Natural killer cell (primary cell): ENCODE data around the gene DYRK1B. TPM values are rescaled to one million over a fixed set of nuclear protein-coding genes. Genes with fewer than 3 reads are reported as not detected.
"Not testable (repeated sequence)": the region's sequence is repeated elsewhere in the genome, so short reads cannot be mapped to it uniquely, and the experiment has no call there.

ENCODE experiments used
- ATAC-seq, 3 donors: fragments of 150-1000 bp in 2 of 3; fragments of 200-7000 bp in 1 of 3; cut with Tn5 transposase; 1 replicate in 1 of 3; 2 replicates in 2 of 3; pipeline ENCODE4 v1.10.0; 2021; ENCODE audit warnings: mild to moderate bottlenecking in 2 of 3, moderate library complexity in 2 of 3
- DNase-seq, 2 donors: peaks; one replicate each; pipeline versions ENCODE4 v3.0.0 to v3.0.0-alpha.2; 2013 to 2021; ENCODE audit warnings: mixed read lengths in 1 of 2
- H3K27ac ChIP-seq: one replicate; pipeline ENCODE4 v1.5.1; 2013; ENCODE audit warnings: mild to moderate bottlenecking, low read length
- H3K27me3 ChIP-seq: one replicate; pipeline ENCODE4 v1.6.1; 2013; ENCODE audit warnings: low read length; ENCODE audit not compliant: control insufficient read depth, insufficient read depth
- H3K36me3 ChIP-seq: one replicate; pipeline ENCODE4 v1.6.1; 2013; ENCODE audit warnings: low read length; ENCODE audit not compliant: control insufficient read depth, insufficient read depth
- H3K4me1 ChIP-seq: one replicate; pipeline ENCODE4 v1.6.1; 2013; ENCODE audit warnings: low read length; ENCODE audit not compliant: control insufficient read depth, insufficient read depth
- H3K4me3 ChIP-seq: one replicate; pipeline ENCODE4 v1.5.1; 2013; ENCODE audit warnings: low read length
- H3K9me3 ChIP-seq: one replicate; pipeline ENCODE4 v1.6.1; 2013; ENCODE audit warnings: low read length; ENCODE audit not compliant: control insufficient read depth, insufficient read depth
- H3K27ac Mint-ChIP-seq, 2 donors: one replicate each; pipeline ENCODE4 v1.8.0; 2022; ENCODE audit warnings: mild to moderate bottlenecking in 2 of 2, mixed read lengths in 2 of 2, moderate library complexity in 1 of 2
- H3K27me3 Mint-ChIP-seq, 2 donors: one replicate each; pipeline ENCODE4 v1.8.0; 2022; ENCODE audit warnings: low read depth in 2 of 2, mixed read lengths in 2 of 2
- H3K36me3 Mint-ChIP-seq: one replicate; pipeline ENCODE4 v1.8.0; 2022; ENCODE audit warnings: mixed read lengths
- H3K4me1 Mint-ChIP-seq, 2 donors: one replicate each; pipeline ENCODE4 v1.8.0; 2022; ENCODE audit warnings: mixed read lengths in 2 of 2
- H3K4me3 Mint-ChIP-seq: one replicate; pipeline ENCODE4 v1.8.0; 2022; ENCODE audit warnings: mild to moderate bottlenecking, moderate library complexity, mixed read lengths
- H3K9me3 Mint-ChIP-seq, 2 donors: one replicate each; pipeline ENCODE4 v1.8.0; 2022; ENCODE audit warnings: mixed read lengths in 2 of 2
- WGBS: methylation state at CpG from one replicate; pipeline ENCODE4 v1.1.7; 2013; ENCODE audit warnings: missing lambda C conversion rate; ENCODE audit not compliant: insufficient coverage; 5-methylcytosine and 5-hydroxymethylcytosine counted together
- intact Hi-C: fragments of 100-400 bp; cut with micrococcal nuclease; formaldehyde crosslinking; loops from one replicate; pipeline ENCODE4 v1.14.2; 2022
- total RNA-seq, 4 donors: library from RNA; stranded (reverse); fragments of 120-200 nt in 1 of 4; gene quantifications; one replicate each; pipeline versions ENCODE4 v1.2.3 to v1.2.4, GENCODE V29; 2013 to 2022
- TF ChIP-seq, protein P1 (sequence below): fragments of 200-600 bp; IDR thresholded peaks from one replicate; pipeline ENCODE4 v1.8.0; 2022; ENCODE audit warnings: antibody characterized with exemption

DYRK1B gene
- total RNA-seq, 3 donors from 2014 or later (not counting 1 experiment from before 2014, with no cell fraction given) = 27.5 to 54.2 (median 43.8) TPM

DNA sequence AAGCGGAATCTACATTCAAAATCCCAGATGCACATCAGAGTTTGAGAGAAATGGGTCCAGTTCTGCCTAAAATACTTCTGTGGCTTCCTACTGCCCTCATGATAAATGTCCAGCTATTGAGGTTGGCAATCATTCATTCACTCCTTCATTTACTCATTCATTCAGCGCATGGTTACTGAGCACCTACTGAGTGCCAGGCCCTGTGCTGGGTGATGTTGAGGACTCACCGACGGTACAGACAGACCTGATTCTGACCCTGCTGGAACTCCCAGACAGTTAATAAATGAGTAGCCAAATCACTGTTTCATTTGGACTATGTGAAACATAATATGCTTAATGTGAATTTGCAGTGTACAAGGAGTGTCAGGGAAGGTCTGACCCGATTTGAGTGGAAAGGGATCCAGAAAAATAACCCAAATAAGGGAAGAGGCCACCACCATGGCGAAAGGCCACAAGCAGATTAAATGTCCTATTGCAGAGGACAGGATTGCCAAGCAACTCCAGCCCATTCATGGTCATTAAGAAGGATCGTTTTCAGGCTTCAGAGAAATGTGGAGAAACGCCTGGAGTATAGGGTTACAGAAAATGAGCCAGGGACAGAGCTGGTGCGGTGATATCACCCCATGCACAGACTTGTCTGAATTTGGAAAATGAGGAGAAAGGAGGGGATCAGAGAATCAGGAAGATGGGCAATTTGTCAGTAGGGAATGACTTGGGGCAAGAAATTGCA lies 20.5 kb downstream of the DYRK1B start:
- H3K4me3 ChIP-seq = no peak overlapping the region
- no peak overlapping the region for H3K27ac Mint-ChIP-seq
- intact Hi-C loops = no loop called here
- no peaks in the 10 kb centered on the region for H3K9me3 Mint-ChIP-seq
- peaks cover 0 to 5% of the 10 kb centered on the region in 2 donors for H3K4me1 Mint-ChIP-seq
- no peak overlapping the region for H3K4me3 Mint-ChIP-seq
- TF ChIP-seq, protein P1, sequence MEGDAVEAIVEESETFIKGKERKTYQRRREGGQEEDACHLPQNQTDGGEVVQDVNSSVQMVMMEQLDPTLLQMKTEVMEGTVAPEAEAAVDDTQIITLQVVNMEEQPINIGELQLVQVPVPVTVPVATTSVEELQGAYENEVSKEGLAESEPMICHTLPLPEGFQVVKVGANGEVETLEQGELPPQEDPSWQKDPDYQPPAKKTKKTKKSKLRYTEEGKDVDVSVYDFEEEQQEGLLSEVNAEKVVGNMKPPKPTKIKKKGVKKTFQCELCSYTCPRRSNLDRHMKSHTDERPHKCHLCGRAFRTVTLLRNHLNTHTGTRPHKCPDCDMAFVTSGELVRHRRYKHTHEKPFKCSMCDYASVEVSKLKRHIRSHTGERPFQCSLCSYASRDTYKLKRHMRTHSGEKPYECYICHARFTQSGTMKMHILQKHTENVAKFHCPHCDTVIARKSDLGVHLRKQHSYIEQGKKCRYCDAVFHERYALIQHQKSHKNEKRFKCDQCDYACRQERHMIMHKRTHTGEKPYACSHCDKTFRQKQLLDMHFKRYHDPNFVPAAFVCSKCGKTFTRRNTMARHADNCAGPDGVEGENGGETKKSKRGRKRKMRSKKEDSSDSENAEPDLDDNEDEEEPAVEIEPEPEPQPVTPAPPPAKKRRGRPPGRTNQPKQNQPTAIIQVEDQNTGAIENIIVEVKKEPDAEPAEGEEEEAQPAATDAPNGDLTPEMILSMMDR = no peak
- H3K27me3 Mint-ChIP-seq = no peaks in the 10 kb centered on the region
- peaks cover 7% of the 10 kb centered on the region for H3K36me3 ChIP-seq
- DNase-seq (no peak), ATAC-seq (no peak)
- 88% methylated on average over 9 of the region's 9 CpGs for WGBS
- no peaks in the 10 kb centered on the region for H3K9me3 ChIP-seq
- H3K27me3 ChIP-seq = no peaks in the 10 kb centered on the region
- no peaks in the 10 kb centered on the region for H3K4me1 ChIP-seq
- no peaks in the 10 kb centered on the region for H3K36me3 Mint-ChIP-seq
- H3K27ac ChIP-seq = no peak overlapping the region

DNA sequence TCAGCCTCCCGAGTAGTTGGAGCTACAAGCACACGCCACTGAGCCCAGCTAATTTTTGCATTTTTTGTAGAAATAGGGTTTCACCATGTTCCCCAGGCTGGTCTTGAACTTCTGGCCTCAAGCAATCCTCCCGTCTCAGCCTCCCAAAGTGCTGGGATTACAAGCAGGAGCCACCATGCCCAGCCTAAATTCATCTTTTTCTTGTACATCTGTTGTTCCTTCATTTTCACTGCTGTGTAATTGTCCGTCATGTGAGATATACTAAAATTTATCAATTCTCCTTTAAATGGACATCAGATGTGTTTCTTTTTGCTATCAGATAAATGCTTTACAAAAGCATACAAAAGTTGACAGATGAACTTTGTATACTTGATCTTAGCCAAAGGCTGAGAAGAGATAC lies 22.9 kb downstream of the DYRK1B start:
- H3K4me1 Mint-ChIP-seq = peaks cover 0 to 4% of the 10 kb centered on the region in 2 donors
- intact Hi-C loops = no loop called here
- Histone ChIP-seq H3K36me3 (peaks cover 2% of the 10 kb centered on the region), H3K27me3 (no peaks in the 10 kb centered on the region), H3K27ac (no peak overlapping the region), H3K9me3 (no peaks in the 10 kb centered on the region), H3K4me3 (no peak overlapping the region), H3K4me1 (no peaks in the 10 kb centered on the region)
- no peaks in the 10 kb centered on the region for H3K27me3 Mint-ChIP-seq
- DNase-seq (no peak), ATAC-seq (no peak)
- H3K9me3 Mint-ChIP-seq = no peaks in the 10 kb centered on the region
- WGBS = 98% methylated on average over 3 of the region's 4 CpGs
- H3K27ac Mint-ChIP-seq = no peak overlapping the region
- no peaks in the 10 kb centered on the region for H3K36me3 Mint-ChIP-seq
- no peak overlapping the region for H3K4me3 Mint-ChIP-seq
- TF ChIP-seq, protein P1 = no peak

DNA sequence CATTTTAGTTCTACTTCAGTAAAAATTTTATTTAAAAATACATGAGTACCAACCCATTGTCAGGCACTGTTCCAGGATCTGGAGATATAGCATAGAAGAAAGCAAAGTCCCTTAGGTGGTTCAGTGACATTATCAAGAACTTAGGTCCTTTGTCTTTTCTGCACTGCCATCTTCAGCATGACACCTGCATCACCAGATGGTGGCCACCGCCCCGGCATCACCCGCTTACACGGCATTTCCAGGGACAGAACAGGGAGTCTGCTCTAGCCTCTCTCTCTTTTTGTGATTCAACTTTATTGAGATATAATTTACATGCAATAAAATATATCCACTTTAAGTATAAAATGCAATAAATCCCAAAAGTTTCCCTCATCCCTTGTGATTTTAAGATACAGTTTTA lies 23.5 kb downstream of the DYRK1B start:
- DNase-seq (no peak), ATAC-seq (no peak)
- WGBS = 96% methylated on average over 4 of the region's 4 CpGs
- no peak overlapping the region for H3K27ac ChIP-seq
- Mint-ChIP-seq H3K36me3 (no peaks in the 10 kb centered on the region), H3K9me3 (no peaks in the 10 kb centered on the region), H3K27me3 (no peaks in the 10 kb centered on the region), H3K27ac (no peak overlapping the region), H3K4me3 (no peak overlapping the region), H3K4me1 (no peaks in the 10 kb centered on the region)
- no peaks in the 10 kb centered on the region for H3K9me3 ChIP-seq
- no peak overlapping the region for H3K4me3 ChIP-seq
- no peaks in the 10 kb centered on the region for H3K27me3 ChIP-seq
- intact Hi-C loops = no loop called here
- no peaks in the 10 kb centered on the region for H3K4me1 ChIP-seq
- TF ChIP-seq, protein P1 = no peak
- H3K36me3 ChIP-seq = no peaks in the 10 kb centered on the region

DNA sequence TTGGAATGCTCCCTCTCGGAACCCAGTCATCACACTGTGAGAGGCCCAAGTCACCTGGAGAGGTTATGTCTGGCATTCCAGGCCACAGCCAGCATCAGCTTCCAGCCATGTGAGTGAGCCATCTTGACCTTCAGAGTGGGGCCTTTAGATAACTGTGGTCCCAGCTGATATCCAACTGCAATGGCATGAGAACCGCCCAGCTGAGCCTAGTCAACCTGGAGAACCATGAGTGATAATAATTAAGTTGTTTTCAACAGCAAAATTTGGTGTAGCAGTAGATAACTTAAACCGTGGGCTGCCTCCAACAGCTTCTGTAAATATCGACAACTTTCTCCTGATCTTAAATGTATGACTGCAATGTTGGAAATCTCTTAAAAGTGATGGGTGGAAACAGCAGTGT lies 24.6 kb downstream of the DYRK1B start:
- DNase-seq (no peak), ATAC-seq (no peak)
- WGBS = 96% methylated on average over 4 of the region's 4 CpGs
- H3K27ac ChIP-seq = no peak overlapping the region
- Mint-ChIP-seq H3K36me3 (no peaks in the 10 kb centered on the region), H3K27ac (no peak overlapping the region), H3K9me3 (no peaks in the 10 kb centered on the region), H3K27me3 (no peaks in the 10 kb centered on the region), H3K4me1 (no peaks in the 10 kb centered on the region), H3K4me3 (no peak overlapping the region)
- TF ChIP-seq, protein P1 = no peak
- no peaks in the 10 kb centered on the region for H3K9me3 ChIP-seq
- H3K4me3 ChIP-seq = no peak overlapping the region
- no peaks in the 10 kb centered on the region for H3K4me1 ChIP-seq
- H3K36me3 ChIP-seq = no peaks in the 10 kb centered on the region
- intact Hi-C loops = no loop called here
- no peaks in the 10 kb centered on the region for H3K27me3 ChIP-seq

DNA sequence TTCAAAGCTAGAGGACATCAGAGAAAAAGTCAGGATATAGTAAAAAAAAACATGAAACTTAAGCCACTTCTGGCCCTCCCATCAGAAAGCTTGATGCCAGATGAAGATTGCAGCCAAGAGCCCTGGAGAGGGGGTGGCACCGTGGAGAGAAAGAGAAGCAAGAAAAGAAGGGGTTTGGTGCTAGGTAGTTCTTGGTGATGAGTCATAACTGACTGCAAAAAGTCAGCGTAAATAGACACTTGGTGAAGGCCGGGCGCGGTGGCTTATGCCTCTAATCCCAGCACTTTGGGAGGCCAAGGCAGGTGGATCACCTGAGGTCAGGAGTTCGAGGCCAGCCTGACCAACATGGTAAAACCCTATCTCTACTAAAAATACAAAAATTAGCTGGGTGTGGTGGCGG lies 25.3 kb downstream of the DYRK1B start:
- H3K36me3 ChIP-seq, H3K9me3 ChIP-seq, H3K27me3 Mint-ChIP-seq, H3K9me3 Mint-ChIP-seq, intact Hi-C loops, H3K4me3 ChIP-seq, H3K4me3 Mint-ChIP-seq, ATAC-seq, H3K27ac ChIP-seq, H3K27ac Mint-ChIP-seq, DNase-seq, H3K4me1 Mint-ChIP-seq, H3K36me3 Mint-ChIP-seq, H3K27me3 ChIP-seq, H3K4me1 ChIP-seq: not testable (repeated sequence)
- 75% methylated on average over 6 of the region's 7 CpGs for WGBS
